ENCODE measurements around the gene KDM4B. TPM values are rescaled to one million over a fixed set of nuclear protein-coding genes. Genes with fewer than 3 reads are reported as not detected.

KDM4B gene
- total and polyA plus RNA-seq, 10 of the 15 experiments (the other 5 are each of a cell fraction or from before 2014, with no cell fraction given): 0.47 to 49.6 (median 16.2) TPM

GRCh38 chr19:4968462-4969291 lies at the start of gene KDM4B (continued):
- TF ChIP-seq CHD4 (IDR thresholded peaks at IDR 0.05) (no peak), NR2C2 (IDR thresholded peaks at IDR 0.05; ENCODE audit: borderline replicate concordance, control insufficient read depth, insufficient read length, low read depth) (no peak), RCOR1 (conservative IDR thresholded peaks at IDR 0.05; ENCODE audit: low read depth, low read length) (peak; percentile 83), ZNF687 (IDR thresholded peaks at IDR 0.05) (peak; percentile 70), RFX5 (IDR thresholded peaks at IDR 0.05; ENCODE audit: low read depth, low read length) (peak; percentile 83), BRCA1 (IDR thresholded peaks at IDR 0.05; ENCODE audit: low read depth, low read length) (no peak), TCF12 (IDR thresholded peaks at IDR 0.05; ENCODE audit: low read depth, low read length) (peak; percentile 46; the same call in 1 of the 2 replicates), SRF (IDR thresholded peaks at IDR 0.05; ENCODE audit: low read depth in 2 of 2, low read length in 2 of 2) (0 out of 4 replicates have a peak, but pooled peaks of 1 of the 2 experiments have one; percentile 21), ZNF592 (IDR thresholded peaks at IDR 0.05) (no peak), RBBP5 (conservative IDR thresholded peaks at IDR 0.05) (no peak), SMC3 (IDR thresholded peaks at IDR 0.05; ENCODE audit: borderline replicate concordance, low read length) (no peak), CREB1 (IDR thresholded peaks at IDR 0.05; ENCODE audit: low read depth) (peak; percentile 94), BHLHE40 (IDR thresholded peaks at IDR 0.05; ENCODE audit: borderline replicate concordance in 1 of 2, low read depth in 2 of 2, low read length in 1 of 2) (peak; percentile 87 to 97), RAD51 (IDR thresholded peaks at IDR 0.05) (peak; percentile 89)
- TF ChIP-seq, protein P1, sequence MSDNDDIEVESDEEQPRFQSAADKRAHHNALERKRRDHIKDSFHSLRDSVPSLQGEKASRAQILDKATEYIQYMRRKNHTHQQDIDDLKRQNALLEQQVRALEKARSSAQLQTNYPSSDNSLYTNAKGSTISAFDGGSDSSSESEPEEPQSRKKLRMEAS (IDR thresholded peaks at IDR 0.05; ENCODE audit: low read depth, low read length): peak; percentile 72
- TF ChIP-seq, protein P2, sequence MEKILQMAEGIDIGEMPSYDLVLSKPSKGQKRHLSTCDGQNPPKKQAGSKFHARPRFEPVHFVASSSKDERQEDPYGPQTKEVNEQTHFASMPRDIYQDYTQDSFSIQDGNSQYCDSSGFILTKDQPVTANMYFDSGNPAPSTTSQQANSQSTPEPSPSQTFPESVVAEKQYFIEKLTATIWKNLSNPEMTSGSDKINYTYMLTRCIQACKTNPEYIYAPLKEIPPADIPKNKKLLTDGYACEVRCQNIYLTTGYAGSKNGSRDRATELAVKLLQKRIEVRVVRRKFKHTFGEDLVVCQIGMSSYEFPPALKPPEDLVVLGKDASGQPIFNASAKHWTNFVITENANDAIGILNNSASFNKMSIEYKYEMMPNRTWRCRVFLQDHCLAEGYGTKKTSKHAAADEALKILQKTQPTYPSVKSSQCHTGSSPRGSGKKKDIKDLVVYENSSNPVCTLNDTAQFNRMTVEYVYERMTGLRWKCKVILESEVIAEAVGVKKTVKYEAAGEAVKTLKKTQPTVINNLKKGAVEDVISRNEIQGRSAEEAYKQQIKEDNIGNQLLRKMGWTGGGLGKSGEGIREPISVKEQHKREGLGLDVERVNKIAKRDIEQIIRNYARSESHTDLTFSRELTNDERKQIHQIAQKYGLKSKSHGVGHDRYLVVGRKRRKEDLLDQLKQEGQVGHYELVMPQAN (conservative IDR thresholded peaks at IDR 0.05): peak; percentile 88
- TF ChIP-seq, protein P3, sequence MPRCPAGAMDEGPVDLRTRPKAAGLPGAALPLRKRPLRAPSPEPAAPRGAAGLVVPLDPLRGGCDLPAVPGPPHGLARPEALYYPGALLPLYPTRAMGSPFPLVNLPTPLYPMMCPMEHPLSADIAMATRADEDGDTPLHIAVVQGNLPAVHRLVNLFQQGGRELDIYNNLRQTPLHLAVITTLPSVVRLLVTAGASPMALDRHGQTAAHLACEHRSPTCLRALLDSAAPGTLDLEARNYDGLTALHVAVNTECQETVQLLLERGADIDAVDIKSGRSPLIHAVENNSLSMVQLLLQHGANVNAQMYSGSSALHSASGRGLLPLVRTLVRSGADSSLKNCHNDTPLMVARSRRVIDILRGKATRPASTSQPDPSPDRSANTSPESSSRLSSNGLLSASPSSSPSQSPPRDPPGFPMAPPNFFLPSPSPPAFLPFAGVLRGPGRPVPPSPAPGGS (IDR thresholded peaks at IDR 0.05; ENCODE audit: borderline replicate concordance, insufficient read depth, low read depth, low read length, poor library complexity, severe bottlenecking): peak; percentile 13

Data from GM12878 (cell line).